ENCODE results near the gene CIB4. TPM values are rescaled to one million over a fixed set of nuclear protein-coding genes. Genes with fewer than 3 reads are reported as not detected.

Gene CIB4
- total RNA-seq, 1 donor from 2014 or later, result not detected

DNA sequence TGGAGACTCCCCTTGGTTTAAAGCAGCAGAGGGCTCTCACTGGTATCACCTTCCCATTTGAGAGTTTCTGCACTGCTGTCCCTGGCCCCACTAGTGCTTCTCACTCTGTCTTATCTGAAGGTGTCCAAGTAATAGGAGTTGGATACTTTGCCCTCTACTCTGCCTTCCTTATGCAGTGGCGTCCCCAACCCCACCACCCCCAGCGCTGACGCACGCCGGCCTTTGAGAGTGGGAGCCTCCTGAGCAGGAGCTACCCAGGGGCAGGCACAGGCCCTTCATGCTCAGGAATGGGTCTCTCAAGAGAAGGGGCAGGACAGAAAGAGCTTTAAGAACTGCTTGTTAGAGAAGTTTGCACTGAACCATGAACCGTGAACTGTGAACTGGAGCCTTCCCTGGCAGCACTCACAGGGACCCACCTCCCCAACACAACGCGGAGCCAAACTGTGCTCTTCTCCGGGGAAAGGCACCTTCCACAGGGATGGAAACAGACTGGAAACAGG is 3.3 kb downstream of the CIB4 start:
- FAIRE-seq (no peak), DNase-seq (ENCODE audit: low read depth) (no peak)

DNA sequence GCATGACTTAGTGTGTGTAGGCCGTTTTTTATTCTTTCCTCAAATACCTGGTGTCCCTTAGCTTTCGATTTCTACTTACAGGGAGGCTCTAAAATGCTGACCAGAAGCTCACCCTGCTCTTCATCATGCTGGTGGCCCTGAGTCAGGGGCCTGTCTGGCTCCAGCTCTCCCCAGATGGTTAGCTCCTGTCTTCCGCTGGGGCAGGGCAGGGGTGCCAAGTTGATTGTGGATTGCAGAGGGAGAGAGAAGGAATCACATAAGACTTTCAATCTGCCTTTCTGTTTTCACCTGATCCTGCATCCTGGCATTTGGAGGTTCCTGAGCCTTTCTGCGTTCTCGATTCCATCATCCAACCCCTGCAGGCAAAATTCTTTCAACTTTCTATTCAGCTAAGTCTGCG is 4.2 kb downstream of the CIB4 start:
- TF ChIP-seq, protein P1, sequence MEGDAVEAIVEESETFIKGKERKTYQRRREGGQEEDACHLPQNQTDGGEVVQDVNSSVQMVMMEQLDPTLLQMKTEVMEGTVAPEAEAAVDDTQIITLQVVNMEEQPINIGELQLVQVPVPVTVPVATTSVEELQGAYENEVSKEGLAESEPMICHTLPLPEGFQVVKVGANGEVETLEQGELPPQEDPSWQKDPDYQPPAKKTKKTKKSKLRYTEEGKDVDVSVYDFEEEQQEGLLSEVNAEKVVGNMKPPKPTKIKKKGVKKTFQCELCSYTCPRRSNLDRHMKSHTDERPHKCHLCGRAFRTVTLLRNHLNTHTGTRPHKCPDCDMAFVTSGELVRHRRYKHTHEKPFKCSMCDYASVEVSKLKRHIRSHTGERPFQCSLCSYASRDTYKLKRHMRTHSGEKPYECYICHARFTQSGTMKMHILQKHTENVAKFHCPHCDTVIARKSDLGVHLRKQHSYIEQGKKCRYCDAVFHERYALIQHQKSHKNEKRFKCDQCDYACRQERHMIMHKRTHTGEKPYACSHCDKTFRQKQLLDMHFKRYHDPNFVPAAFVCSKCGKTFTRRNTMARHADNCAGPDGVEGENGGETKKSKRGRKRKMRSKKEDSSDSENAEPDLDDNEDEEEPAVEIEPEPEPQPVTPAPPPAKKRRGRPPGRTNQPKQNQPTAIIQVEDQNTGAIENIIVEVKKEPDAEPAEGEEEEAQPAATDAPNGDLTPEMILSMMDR (IDR thresholded peaks at IDR 0.05; ENCODE audit: insufficient read depth, low read length, severe bottlenecking), result no peak
- DNase-seq (ENCODE audit: low read depth) (no peak), FAIRE-seq (no peak)
- H3K4me3 ChIP-seq (ENCODE audit: low read depth, low read length), result no peak overlapping the region
- H3K36me3 ChIP-seq (ENCODE audit: control insufficient read depth, insufficient read depth, low read length), result no peaks in the 10 kb centered on the region
- peaks cover 2% of the 10 kb centered on the region for H3K27me3 ChIP-seq (ENCODE audit: control insufficient read depth, insufficient read depth, low read length)

More for the DNA sequence above, 3.3 kb downstream of the CIB4 start:
- Histone ChIP-seq H3K27me3 (ENCODE audit: control insufficient read depth, insufficient read depth, low read length) (peaks cover 3% of the 10 kb centered on the region), H3K36me3 (ENCODE audit: control insufficient read depth, insufficient read depth, low read length) (no peaks in the 10 kb centered on the region), H3K4me3 (ENCODE audit: low read depth, low read length) (no peak overlapping the region)
- TF ChIP-seq, protein P1 (IDR thresholded peaks at IDR 0.05; ENCODE audit: insufficient read depth, low read length, severe bottlenecking), result no peak

DNA sequence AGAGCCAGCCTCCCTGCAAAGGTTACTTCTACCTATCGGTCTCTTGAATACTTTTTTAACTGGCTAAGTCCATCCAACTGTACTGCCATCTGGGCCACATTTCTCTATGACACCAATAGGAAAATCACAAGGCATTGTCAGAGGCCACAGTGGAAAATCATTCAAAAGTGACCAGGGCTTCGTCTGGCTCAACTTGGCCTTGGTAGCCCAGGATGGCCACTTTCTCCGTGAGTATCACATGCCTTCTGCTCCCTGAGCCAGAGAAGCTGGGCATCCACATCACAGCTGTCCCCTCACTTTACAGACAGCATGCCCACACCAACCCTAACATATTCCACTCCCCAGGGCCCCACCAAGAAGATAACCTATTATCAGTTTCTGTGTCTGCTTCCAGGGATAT is 5.8 kb downstream of the CIB4 start:
- DNase-seq (ENCODE audit: low read depth), result no peak
- FAIRE-seq, result no peak
- Histone ChIP-seq H3K27me3 (ENCODE audit: control insufficient read depth, insufficient read depth, low read length) (peaks cover 2% of the 10 kb centered on the region), H3K4me3 (ENCODE audit: low read depth, low read length) (no peak overlapping the region), H3K36me3 (ENCODE audit: control insufficient read depth, insufficient read depth, low read length) (no peaks in the 10 kb centered on the region)
- TF ChIP-seq, protein P1 (IDR thresholded peaks at IDR 0.05; ENCODE audit: insufficient read depth, low read length, severe bottlenecking), result no peak

DNA sequence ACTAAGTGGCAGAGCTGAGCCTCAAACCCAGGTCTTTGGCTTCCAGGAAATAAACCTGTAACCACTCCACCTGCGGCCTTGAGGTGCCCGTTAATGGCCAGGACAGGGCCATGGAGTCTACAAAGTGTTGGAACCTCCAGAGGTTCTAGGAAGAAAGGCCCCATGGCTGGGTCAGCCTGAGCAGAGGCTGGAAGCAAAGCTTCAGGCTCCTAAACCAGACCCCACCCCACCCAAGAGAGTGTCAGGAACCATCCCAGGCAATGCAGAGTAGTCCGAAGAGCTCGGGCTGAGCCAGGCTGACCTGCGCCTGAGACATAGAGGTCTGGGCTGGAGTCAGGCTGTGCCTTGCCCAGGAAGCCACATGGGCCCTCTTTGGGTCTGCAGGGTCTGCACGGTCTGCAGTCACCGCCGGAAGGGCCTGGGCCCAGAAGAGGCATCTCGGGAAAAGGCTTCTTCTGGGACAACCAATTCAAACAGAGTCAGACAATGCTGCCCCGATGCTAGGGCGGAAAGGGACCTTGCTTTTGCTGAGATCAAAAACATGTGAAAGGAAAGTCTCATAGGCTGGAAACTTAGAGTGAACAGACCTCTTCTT is 6.4 kb downstream of the CIB4 start:
- FAIRE-seq, result no peak
- no peaks in the 10 kb centered on the region for H3K36me3 ChIP-seq (ENCODE audit: control insufficient read depth, insufficient read depth, low read length)
- TF ChIP-seq, protein P1 (IDR thresholded peaks at IDR 0.05; ENCODE audit: insufficient read depth, low read length, severe bottlenecking), result no peak

DNA sequence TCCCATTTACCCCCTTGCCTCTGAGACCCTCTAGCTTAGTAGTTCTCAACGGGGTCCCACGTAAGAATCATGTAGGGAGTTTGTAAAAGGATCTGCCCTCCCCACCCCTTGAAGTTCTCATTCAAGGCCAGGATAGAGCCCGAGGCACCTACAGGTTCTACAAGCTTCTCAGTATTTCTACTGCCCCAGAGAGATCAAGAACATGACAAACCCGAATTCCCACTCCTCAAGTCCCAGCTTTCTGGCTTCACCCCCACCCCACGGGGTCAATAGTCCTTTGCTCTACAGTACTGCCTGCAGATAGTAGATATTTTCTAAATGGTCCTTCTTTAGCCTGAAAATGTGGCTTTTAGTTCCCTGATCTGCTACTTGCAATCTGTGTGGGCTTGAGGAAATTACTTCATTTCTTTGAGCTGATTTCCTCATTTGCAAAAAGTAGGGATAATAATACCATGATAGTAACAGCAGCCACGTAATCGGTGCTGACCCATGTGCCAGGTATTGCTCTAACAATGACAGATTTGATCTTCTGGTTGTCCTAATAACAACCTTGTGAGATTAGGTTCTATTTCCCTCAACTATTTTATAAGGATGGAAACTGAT is 7.1 kb downstream of the CIB4 start:
- DNase-seq (ENCODE audit: low read depth), result no peak
- no peak for FAIRE-seq
- no peaks in the 10 kb centered on the region for H3K36me3 ChIP-seq (ENCODE audit: control insufficient read depth, insufficient read depth, low read length)
- TF ChIP-seq, protein P1 (IDR thresholded peaks at IDR 0.05; ENCODE audit: insufficient read depth, low read length, severe bottlenecking), result no peak
- peaks cover 2% of the 10 kb centered on the region for H3K27me3 ChIP-seq (ENCODE audit: control insufficient read depth, insufficient read depth, low read length)
- no peak overlapping the region for H3K4me3 ChIP-seq (ENCODE audit: low read depth, low read length)

More for the DNA sequence above, 6.4 kb downstream of the CIB4 start:
- H3K4me3 ChIP-seq (ENCODE audit: low read depth, low read length), result no peak overlapping the region
- peaks cover 2% of the 10 kb centered on the region for H3K27me3 ChIP-seq (ENCODE audit: control insufficient read depth, insufficient read depth, low read length)
- DNase-seq (ENCODE audit: low read depth), result no peak

Data from bronchial epithelial cell (primary cell).